ENCODE measurements around the gene CNKSR1.

The CNKSR1 gene

GRCh38 chr1:26154750-26155149 is 22.5 kb upstream of the CNKSR1 start:
- no peak for ATAC-seq
- TF ChIP-seq ZNF70 (CRISPR knock-in tag; IDR thresholded peaks at IDR 0.05) (no peak), POU6F1 (CRISPR knock-in tag; IDR thresholded peaks at IDR 0.05; ENCODE audit: borderline replicate concordance, low read depth) (no peak), SNAI2 (CRISPR knock-in tag; IDR thresholded peaks at IDR 0.05) (no peak), PATZ1 (CRISPR knock-in tag; IDR thresholded peaks at IDR 0.05; ENCODE audit: borderline replicate concordance) (no peak), OSR1 (CRISPR knock-in tag; IDR thresholded peaks at IDR 0.05) (no peak), ZFP30 (CRISPR knock-in tag; IDR thresholded peaks at IDR 0.05) (no peak), ZC3H10 (CRISPR knock-in tag; IDR thresholded peaks at IDR 0.05) (no peak), CSDC2 (CRISPR knock-in tag; IDR thresholded peaks at IDR 0.05) (no peak), ZNF8 (CRISPR knock-in tag; IDR thresholded peaks at IDR 0.05) (no peak), CSRNP3 (CRISPR knock-in tag; IDR thresholded peaks at IDR 0.05) (no peak)

- no peak for ATAC-seq
- no peak for TF ChIP-seq OSR1 (CRISPR knock-in tag; IDR thresholded peaks at IDR 0.05)
- TF ChIP-seq ESRRG (CRISPR knock-in tag; IDR thresholded peaks at IDR 0.05): no peak
- no peak for TF ChIP-seq ISL1 (CRISPR knock-in tag; IDR thresholded peaks at IDR 0.05)
Measured at GRCh38 chr1:26155370-26156284, 21.7 kb upstream of the CNKSR1 start.

GRCh38 chr1:26156285-26157038 is 20.8 kb upstream of the CNKSR1 start:
- no peak for TF ChIP-seq OSR1 (CRISPR knock-in tag; IDR thresholded peaks at IDR 0.05)
- no peak for TF ChIP-seq CREB5 (CRISPR knock-in tag; IDR thresholded peaks at IDR 0.05; ENCODE audit: low read depth)
- no peak for TF ChIP-seq TCF4 (CRISPR knock-in tag; IDR thresholded peaks at IDR 0.05; ENCODE audit: borderline replicate concordance)
- no peak for TF ChIP-seq ZC3H10 (CRISPR knock-in tag; IDR thresholded peaks at IDR 0.05)
- no peak for TF ChIP-seq PPARA (CRISPR knock-in tag; IDR thresholded peaks at IDR 0.05; ENCODE audit: borderline replicate concordance)
- TF ChIP-seq ZNF565 (CRISPR knock-in tag; conservative IDR thresholded peaks at IDR 0.05; ENCODE audit: low read depth): no peak
- no peak for TF ChIP-seq ZFP3 (CRISPR knock-in tag; IDR thresholded peaks at IDR 0.05)
- ATAC-seq: peak; percentile 58

GRCh38 chr1:26158271-26158907 is 18.9 kb upstream of the CNKSR1 start:
- no peak for TF ChIP-seq ARNTL (CRISPR knock-in tag; IDR thresholded peaks at IDR 0.05; ENCODE audit: borderline replicate concordance, low read depth)
- no peak for TF ChIP-seq ESRRG (CRISPR knock-in tag; IDR thresholded peaks at IDR 0.05)
- no peak for TF ChIP-seq TSHZ2 (CRISPR knock-in tag; IDR thresholded peaks at IDR 0.05)
- no peak for TF ChIP-seq CREB5 (CRISPR knock-in tag; IDR thresholded peaks at IDR 0.05; ENCODE audit: low read depth)
- no peak for TF ChIP-seq OSR1 (CRISPR knock-in tag; IDR thresholded peaks at IDR 0.05)
- TF ChIP-seq ZFP30 (CRISPR knock-in tag; IDR thresholded peaks at IDR 0.05): no peak
- no peak for TF ChIP-seq GLIS3 (CRISPR knock-in tag; IDR thresholded peaks at IDR 0.05)
- no peak for TF ChIP-seq TCF4 (CRISPR knock-in tag; IDR thresholded peaks at IDR 0.05; ENCODE audit: borderline replicate concordance)
- TF ChIP-seq ZFP3 (CRISPR knock-in tag; IDR thresholded peaks at IDR 0.05): no peak
- ATAC-seq: no peak

All from SK-N-SH treated with all-trans-retinoic acid at 6 μM for 48 hours (cell line).